ENCODE data around the gene PDGFB.

DNA sequence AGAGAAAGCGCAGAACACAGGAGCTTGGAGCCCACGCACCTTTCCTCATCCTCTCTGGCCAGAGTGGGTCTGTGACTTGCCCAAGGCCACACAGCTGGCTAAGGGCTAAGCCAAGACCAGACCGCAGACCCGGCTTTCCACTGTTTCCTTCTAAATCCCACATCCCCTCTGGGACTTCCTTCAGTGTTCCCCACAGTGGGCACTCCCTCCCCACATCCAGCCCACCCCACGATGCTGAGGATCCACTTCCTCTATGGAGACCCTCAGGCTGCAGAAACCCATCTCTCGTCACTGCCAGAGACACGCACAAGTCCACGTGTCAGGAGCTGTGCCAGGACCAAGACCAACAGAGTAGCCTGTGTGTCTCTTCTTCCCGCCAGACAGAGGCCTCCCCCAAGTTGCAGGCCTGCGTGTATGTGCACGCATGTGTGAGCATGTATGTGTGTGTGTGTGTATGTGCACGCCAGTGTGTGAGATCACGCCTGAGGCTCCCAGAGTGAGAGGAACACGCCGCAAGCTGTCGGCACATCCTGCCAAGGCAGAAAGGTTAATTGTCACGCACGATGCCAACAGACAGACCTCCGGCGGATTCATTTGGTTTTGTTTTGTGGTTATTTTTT, 21.6 kb downstream of the PDGFB start:
- TF ChIP-seq, protein P1, sequence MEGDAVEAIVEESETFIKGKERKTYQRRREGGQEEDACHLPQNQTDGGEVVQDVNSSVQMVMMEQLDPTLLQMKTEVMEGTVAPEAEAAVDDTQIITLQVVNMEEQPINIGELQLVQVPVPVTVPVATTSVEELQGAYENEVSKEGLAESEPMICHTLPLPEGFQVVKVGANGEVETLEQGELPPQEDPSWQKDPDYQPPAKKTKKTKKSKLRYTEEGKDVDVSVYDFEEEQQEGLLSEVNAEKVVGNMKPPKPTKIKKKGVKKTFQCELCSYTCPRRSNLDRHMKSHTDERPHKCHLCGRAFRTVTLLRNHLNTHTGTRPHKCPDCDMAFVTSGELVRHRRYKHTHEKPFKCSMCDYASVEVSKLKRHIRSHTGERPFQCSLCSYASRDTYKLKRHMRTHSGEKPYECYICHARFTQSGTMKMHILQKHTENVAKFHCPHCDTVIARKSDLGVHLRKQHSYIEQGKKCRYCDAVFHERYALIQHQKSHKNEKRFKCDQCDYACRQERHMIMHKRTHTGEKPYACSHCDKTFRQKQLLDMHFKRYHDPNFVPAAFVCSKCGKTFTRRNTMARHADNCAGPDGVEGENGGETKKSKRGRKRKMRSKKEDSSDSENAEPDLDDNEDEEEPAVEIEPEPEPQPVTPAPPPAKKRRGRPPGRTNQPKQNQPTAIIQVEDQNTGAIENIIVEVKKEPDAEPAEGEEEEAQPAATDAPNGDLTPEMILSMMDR (IDR thresholded peaks at IDR 0.05; ENCODE audit: low read length), result no peak
- no peak for TF ChIP-seq EZH2 (IDR thresholded peaks at IDR 0.05; ENCODE audit: borderline replicate concordance, low read length)
